Measurements from ENCODE around the gene OBI1. TPM values are rescaled to one million over a fixed set of nuclear protein-coding genes. Genes with fewer than 3 reads are reported as not detected.

The OBI1 gene
- total and polyA plus RNA-seq, 2 donors (not counting 1 experiment from before 2014, with no cell fraction given) = 10.2 to 11.4 TPM

DNA sequence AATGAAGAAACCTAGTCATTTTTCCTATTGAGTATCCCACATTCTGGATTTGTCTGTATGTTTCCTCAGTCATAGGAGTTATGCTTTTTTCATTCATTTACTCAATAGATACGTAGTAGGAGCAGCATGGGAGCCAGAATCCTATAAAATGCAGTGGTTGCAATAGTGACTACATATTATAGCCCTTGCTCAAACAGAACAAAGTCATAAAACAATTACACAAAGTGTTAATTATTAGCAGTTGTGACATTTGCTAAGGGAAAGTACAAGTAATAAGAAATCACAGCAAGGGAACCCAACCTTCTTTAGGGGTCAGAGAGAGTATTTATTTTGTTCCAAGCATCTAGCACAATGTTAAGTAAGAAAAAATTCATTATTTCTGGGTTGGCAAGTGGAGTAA, 27.9 kb downstream of the OBI1 start:
- Histone ChIP-seq H4K20me1 (ENCODE audit: control insufficient read depth, extremely low read depth, insufficient read depth, low read length) (no peaks in the 10 kb centered on the region), H2AFZ (ENCODE audit: low read length) (no peak overlapping the region), H3K9me3 (ENCODE audit: control insufficient read depth, insufficient read depth, low read depth, low read length) (no peaks in the 10 kb centered on the region), H3K36me3 (ENCODE audit: control insufficient read depth, insufficient read depth, low read length) (no peaks in the 10 kb centered on the region), H3K27me3 (ENCODE audit: control insufficient read depth, insufficient read depth, low read length) (no peaks in the 10 kb centered on the region), H3K79me2 (ENCODE audit: control insufficient read depth, insufficient read depth, low read length) (no peaks in the 10 kb centered on the region), H3K4me2 (ENCODE audit: extremely low read depth, insufficient read depth, low read length) (no peak overlapping the region), H3K9ac (ENCODE audit: insufficient read depth, low read length) (no peak overlapping the region), H3K27ac (ENCODE audit: insufficient read depth, low read length) (no peak overlapping the region), H3K4me1 (ENCODE audit: control insufficient read depth, extremely low read depth, insufficient read depth, low read length) (no peaks in the 10 kb centered on the region), H3K4me3 (replicated peaks in 1 of 4; ENCODE audit: control extremely low read depth in 1 of 4, insufficient read depth in 1 of 4, low read depth in 3 of 4, low read length in 4 of 4) (no peak overlapping the region)
- TF ChIP-seq, protein P1, sequence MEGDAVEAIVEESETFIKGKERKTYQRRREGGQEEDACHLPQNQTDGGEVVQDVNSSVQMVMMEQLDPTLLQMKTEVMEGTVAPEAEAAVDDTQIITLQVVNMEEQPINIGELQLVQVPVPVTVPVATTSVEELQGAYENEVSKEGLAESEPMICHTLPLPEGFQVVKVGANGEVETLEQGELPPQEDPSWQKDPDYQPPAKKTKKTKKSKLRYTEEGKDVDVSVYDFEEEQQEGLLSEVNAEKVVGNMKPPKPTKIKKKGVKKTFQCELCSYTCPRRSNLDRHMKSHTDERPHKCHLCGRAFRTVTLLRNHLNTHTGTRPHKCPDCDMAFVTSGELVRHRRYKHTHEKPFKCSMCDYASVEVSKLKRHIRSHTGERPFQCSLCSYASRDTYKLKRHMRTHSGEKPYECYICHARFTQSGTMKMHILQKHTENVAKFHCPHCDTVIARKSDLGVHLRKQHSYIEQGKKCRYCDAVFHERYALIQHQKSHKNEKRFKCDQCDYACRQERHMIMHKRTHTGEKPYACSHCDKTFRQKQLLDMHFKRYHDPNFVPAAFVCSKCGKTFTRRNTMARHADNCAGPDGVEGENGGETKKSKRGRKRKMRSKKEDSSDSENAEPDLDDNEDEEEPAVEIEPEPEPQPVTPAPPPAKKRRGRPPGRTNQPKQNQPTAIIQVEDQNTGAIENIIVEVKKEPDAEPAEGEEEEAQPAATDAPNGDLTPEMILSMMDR (conservative IDR thresholded peaks at IDR 0.05 in 1 of 2, IDR thresholded peaks at IDR 0.05 in 1 of 2; ENCODE audit: low read depth in 1 of 2, low read length in 2 of 2) = no peak
- no peak for TF ChIP-seq EZH2 (IDR thresholded peaks at IDR 0.05; ENCODE audit: low read length, missing control alignments)
- no peak for DNase-seq (ENCODE audit: low read depth in 2 of 2)

DNA sequence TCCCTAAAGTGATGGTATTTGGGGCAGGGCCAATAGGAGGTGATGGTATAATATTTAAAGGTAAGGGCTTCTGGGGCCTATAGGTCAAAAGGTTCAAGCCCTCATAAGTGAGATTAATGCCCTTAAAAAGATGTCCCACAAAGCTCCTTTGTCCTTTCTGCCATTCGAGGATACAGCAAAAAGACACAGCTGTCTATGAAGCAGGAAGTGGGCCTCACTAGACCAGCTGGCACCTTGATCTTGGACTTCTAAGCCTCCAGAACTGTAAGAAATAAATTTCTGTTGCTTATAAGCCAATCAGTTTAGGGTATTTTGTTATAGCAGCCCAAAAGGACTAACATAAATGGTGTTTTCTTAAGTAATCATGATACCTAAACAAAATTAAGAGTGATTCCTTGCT, 28.4 kb downstream of the OBI1 start:
- H3K9me3 ChIP-seq (ENCODE audit: control insufficient read depth, insufficient read depth, low read depth, low read length) = no peaks in the 10 kb centered on the region
- H3K4me3 ChIP-seq (replicated peaks in 1 of 4; ENCODE audit: control extremely low read depth in 1 of 4, insufficient read depth in 1 of 4, low read depth in 3 of 4, low read length in 4 of 4) = no peak overlapping the region
- DNase-seq (ENCODE audit: low read depth in 2 of 2) = no peak
- H3K4me1 ChIP-seq (ENCODE audit: control insufficient read depth, extremely low read depth, insufficient read depth, low read length) = no peaks in the 10 kb centered on the region
- H2AFZ ChIP-seq (ENCODE audit: low read length) = no peak overlapping the region
- no peaks in the 10 kb centered on the region for H4K20me1 ChIP-seq (ENCODE audit: control insufficient read depth, extremely low read depth, insufficient read depth, low read length)
- no peak overlapping the region for H3K27ac ChIP-seq (ENCODE audit: insufficient read depth, low read length)
- no peaks in the 10 kb centered on the region for H3K79me2 ChIP-seq (ENCODE audit: control insufficient read depth, insufficient read depth, low read length)
- no peaks in the 10 kb centered on the region for H3K27me3 ChIP-seq (ENCODE audit: control insufficient read depth, insufficient read depth, low read length)
- no peak overlapping the region for H3K4me2 ChIP-seq (ENCODE audit: extremely low read depth, insufficient read depth, low read length)
- no peaks in the 10 kb centered on the region for H3K36me3 ChIP-seq (ENCODE audit: control insufficient read depth, insufficient read depth, low read length)
- H3K9ac ChIP-seq (ENCODE audit: insufficient read depth, low read length) = no peak overlapping the region
- no peak for TF ChIP-seq EZH2 (IDR thresholded peaks at IDR 0.05; ENCODE audit: low read length, missing control alignments)
- TF ChIP-seq, protein P1 (conservative IDR thresholded peaks at IDR 0.05 in 1 of 2, IDR thresholded peaks at IDR 0.05 in 1 of 2; ENCODE audit: low read depth in 1 of 2, low read length in 2 of 2) = no peak

DNA sequence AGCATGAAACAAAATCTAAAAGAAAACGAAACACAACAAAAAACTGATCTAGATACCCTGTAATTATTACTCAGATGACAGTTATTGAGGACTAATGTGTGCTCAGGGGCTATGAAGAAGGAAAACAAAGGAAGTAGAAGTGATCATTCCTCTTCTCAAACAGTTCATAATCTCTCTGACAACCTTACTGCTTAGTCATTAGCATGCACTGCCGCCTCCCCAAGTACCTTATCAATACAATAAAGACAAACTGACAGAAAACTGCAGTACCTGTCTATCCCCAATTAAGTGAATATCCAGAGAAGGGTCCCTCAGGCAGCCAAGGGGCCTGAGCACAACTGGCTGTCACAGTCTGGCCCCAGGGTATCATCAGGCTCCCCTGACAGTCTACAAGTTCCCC, 33.6 kb downstream of the OBI1 start:
- H3K4me3 ChIP-seq (replicated peaks in 1 of 4; ENCODE audit: control extremely low read depth in 1 of 4, insufficient read depth in 1 of 4, low read depth in 3 of 4, low read length in 4 of 4) = no peak overlapping the region
- no peak for DNase-seq (ENCODE audit: low read depth in 2 of 2)
- no peak for TF ChIP-seq EZH2 (IDR thresholded peaks at IDR 0.05; ENCODE audit: low read length, missing control alignments)
- TF ChIP-seq, protein P1 (conservative IDR thresholded peaks at IDR 0.05 in 1 of 2, IDR thresholded peaks at IDR 0.05 in 1 of 2; ENCODE audit: low read depth in 1 of 2, low read length in 2 of 2) = no peak
- H2AFZ ChIP-seq (ENCODE audit: low read length) = no peak overlapping the region
- H3K9me3 ChIP-seq (ENCODE audit: control insufficient read depth, insufficient read depth, low read depth, low read length) = no peaks in the 10 kb centered on the region
- no peaks in the 10 kb centered on the region for H3K36me3 ChIP-seq (ENCODE audit: control insufficient read depth, insufficient read depth, low read length)
- no peak overlapping the region for H3K4me2 ChIP-seq (ENCODE audit: extremely low read depth, insufficient read depth, low read length)
- no peaks in the 10 kb centered on the region for H3K79me2 ChIP-seq (ENCODE audit: control insufficient read depth, insufficient read depth, low read length)
- H3K4me1 ChIP-seq (ENCODE audit: control insufficient read depth, extremely low read depth, insufficient read depth, low read length) = no peaks in the 10 kb centered on the region
- no peak overlapping the region for H3K9ac ChIP-seq (ENCODE audit: insufficient read depth, low read length)
- no peaks in the 10 kb centered on the region for H3K27me3 ChIP-seq (ENCODE audit: control insufficient read depth, insufficient read depth, low read length)
- no peak overlapping the region for H3K27ac ChIP-seq (ENCODE audit: insufficient read depth, low read length)
- no peaks in the 10 kb centered on the region for H4K20me1 ChIP-seq (ENCODE audit: control insufficient read depth, extremely low read depth, insufficient read depth, low read length)
